Neural cell (in vitro differentiated cells): ENCODE results near the gene DLG2. TPM values are rescaled to one million over a fixed set of nuclear protein-coding genes. Genes with fewer than 3 reads are reported as not detected.

Experiments
- H2AFZ ChIP-seq: fragments of 200-600, 300-800 bp; sonication (generic), shearing (Covaris generic); 2 replicates; pipeline ENCODE4 v1.6.0; 2014; ENCODE audit warnings: low read depth, mild to moderate bottlenecking, antibody characterized with exemption, low read length, moderate library complexity
- H3F3A ChIP-seq: fragments of 200-600 bp; shearing (Covaris generic); 2 replicates; pipeline ENCODE4 v1.6.1; 2016; ENCODE audit warnings: mild to moderate bottlenecking, moderate library complexity, mixed read lengths, antibody characterized with exemption, low read length; ENCODE audit not compliant: insufficient read depth, poor library complexity, severe bottlenecking
- H3K27ac ChIP-seq: fragments of 200-600, 300-800 bp; sonication (generic), shearing (Covaris generic); 2 replicates; pipeline ENCODE4 v1.5.1; 2014; ENCODE audit warnings: mild to moderate bottlenecking, low read length, moderate library complexity
- H3K27me3 ChIP-seq: fragments of 300-800, 200-600 bp; sonication (generic), shearing (Covaris generic); 2 replicates; pipeline ENCODE4 v1.6.0; 2014; ENCODE audit warnings: mild to moderate bottlenecking, low read depth, low read length, moderate library complexity; ENCODE audit not compliant: insufficient read depth
- H3K36me3 ChIP-seq: fragments of 300-800, 200-600 bp; sonication (generic), shearing (Covaris generic); 2 replicates; pipeline ENCODE4 v1.5.1; 2014; ENCODE audit warnings: mild to moderate bottlenecking, antibody characterized with exemption, low read length, moderate library complexity; ENCODE audit not compliant: insufficient read depth
- H3K4me2 ChIP-seq: fragments of 300-800, 200-600 bp; sonication (generic), shearing (Covaris generic); 2 replicates; pipeline ENCODE4 v1.6.0; 2014; ENCODE audit warnings: mild to moderate bottlenecking, low read length
- H3K4me3 ChIP-seq: fragments of 300-800, 200-600 bp; sonication (generic), shearing (Covaris generic); 2 replicates; pipeline ENCODE4 v1.5.1; 2014; ENCODE audit warnings: mild to moderate bottlenecking, low read length, moderate library complexity
- H3K79me2 ChIP-seq: fragments of 200-600 bp; shearing (Covaris generic); replicated peaks from 2 replicates; pipeline ENCODE4 v1.6.0; 2014; ENCODE audit warnings: mild to moderate bottlenecking, low read length, moderate library complexity; ENCODE audit not compliant: insufficient read depth
- H3K9ac ChIP-seq: fragments of 300-800, 200-600 bp; sonication (generic), shearing (Covaris generic); 2 replicates; pipeline ENCODE4 v1.6.1; 2016; ENCODE audit warnings: mild to moderate bottlenecking, low read length, mixed read lengths
- H3K9me2 ChIP-seq: fragments of 200-600 bp; shearing (Covaris generic); 2 replicates; pipeline ENCODE4 v1.6.1; 2016; ENCODE audit warnings: mild to moderate bottlenecking, low read length, mixed read lengths; ENCODE audit not compliant: insufficient read depth
- H3K9me3 ChIP-seq: fragments of 200-600, 300-800 bp; sonication (generic), shearing (Covaris generic); 2 replicates; pipeline ENCODE4 v1.6.1; 2016; ENCODE audit warnings: mild to moderate bottlenecking, mixed run types, low read length, moderate library complexity, mixed read lengths
- H4K20me1 ChIP-seq: fragments of 200-600 bp; shearing (Covaris generic); 2 replicates; pipeline ENCODE4 v1.6.1; 2016; ENCODE audit warnings: mild to moderate bottlenecking, mixed run types; ENCODE audit not compliant: insufficient read depth
- CTCF ChIP-seq: fragments of 450-650 bp; IDR thresholded peaks from 2 replicates; pipeline ENCODE4 v1.5.1; 2014; ENCODE audit warnings: antibody characterized with exemption, mild to moderate bottlenecking, moderate library complexity; ENCODE audit not compliant: poor library complexity, severe bottlenecking
- EP300 ChIP-seq: fragments of 450-650 bp; conservative IDR thresholded peaks from 2 replicates; pipeline ENCODE4 v1.6.1; 2014; ENCODE audit warnings: antibody characterized with exemption, mild to moderate bottlenecking, moderate library complexity; ENCODE audit not compliant: poor library complexity, severe bottlenecking
- EZH2 ChIP-seq: fragments of 200-600, 300-800 bp; shearing (Covaris generic), sonication (generic); IDR thresholded peaks from 2 replicates; pipeline ENCODE4 v1.6.1; 2014; ENCODE audit warnings: antibody characterized with exemption, low read length, borderline replicate concordance, mild to moderate bottlenecking; ENCODE audit not compliant: insufficient read depth, poor library complexity, severe bottlenecking
- MXI1 ChIP-seq: fragments of 450-650 bp; conservative IDR thresholded peaks from 2 replicates; pipeline ENCODE4 v1.6.1; 2014; ENCODE audit warnings: antibody characterized with exemption, mild to moderate bottlenecking; ENCODE audit not compliant: poor library complexity, severe bottlenecking
- POLR2AphosphoS5 ChIP-seq: IDR thresholded peaks from 2 replicates; pipeline ENCODE4 v1.6.1; 2012
- RAD21 ChIP-seq: fragments of 450-650 bp; conservative IDR thresholded peaks from 2 replicates; pipeline ENCODE4 v1.6.1; 2014; ENCODE audit warnings: antibody characterized with exemption, mild to moderate bottlenecking, moderate library complexity
- SMC3 ChIP-seq: fragments of 450-650 bp; conservative IDR thresholded peaks from 2 replicates; pipeline ENCODE4 v1.6.1; 2014; ENCODE audit warnings: antibody characterized with exemption, mild to moderate bottlenecking, moderate library complexity; ENCODE audit not compliant: poor library complexity
- TAF1 ChIP-seq: IDR thresholded peaks from 2 replicates; pipeline ENCODE4 v1.6.1; 2012; ENCODE audit warnings: low read depth
- polyA plus RNA-seq: library from polyadenylated mRNA; depleted of rRNA; stranded (reverse); fragments of >200 nt; gene quantifications from 2 replicates; pipeline ENCODE4 v1.2.3, GENCODE V29; 2014
- TF ChIP-seq, protein P1 (sequence below): IDR thresholded peaks from 2 replicates; pipeline ENCODE4 v1.6.1; 2012; ENCODE audit warnings: borderline replicate concordance

DLG2 gene
- polyA plus RNA-seq, 1 donor from 2014 or later = 179 TPM

- Histone ChIP-seq H3F3A (no peaks in the 10 kb centered on the region), H3K9me2 (no peaks in the 10 kb centered on the region), H3K9me3 (no peaks in the 10 kb centered on the region), H3K4me2 (no peak overlapping the region), H3K4me3 (no peak overlapping the region), H4K20me1 (no peaks in the 10 kb centered on the region), H3K79me2 (peaks cover 4% of the 10 kb centered on the region), H3K27me3 (no peaks in the 10 kb centered on the region), H3K27ac (peak overlapping the region; percentile 96), H2AFZ (no peak overlapping the region), H3K36me3 (no peaks in the 10 kb centered on the region), H3K9ac (no peak overlapping the region)
- TF ChIP-seq CTCF (no peak), POLR2AphosphoS5 (no peak), SMC3 (no peak), TAF1 (no peak), MXI1 (no peak), RAD21 (no peak), EZH2 (no peak), EP300 (no peak)
- TF ChIP-seq, protein P1, sequence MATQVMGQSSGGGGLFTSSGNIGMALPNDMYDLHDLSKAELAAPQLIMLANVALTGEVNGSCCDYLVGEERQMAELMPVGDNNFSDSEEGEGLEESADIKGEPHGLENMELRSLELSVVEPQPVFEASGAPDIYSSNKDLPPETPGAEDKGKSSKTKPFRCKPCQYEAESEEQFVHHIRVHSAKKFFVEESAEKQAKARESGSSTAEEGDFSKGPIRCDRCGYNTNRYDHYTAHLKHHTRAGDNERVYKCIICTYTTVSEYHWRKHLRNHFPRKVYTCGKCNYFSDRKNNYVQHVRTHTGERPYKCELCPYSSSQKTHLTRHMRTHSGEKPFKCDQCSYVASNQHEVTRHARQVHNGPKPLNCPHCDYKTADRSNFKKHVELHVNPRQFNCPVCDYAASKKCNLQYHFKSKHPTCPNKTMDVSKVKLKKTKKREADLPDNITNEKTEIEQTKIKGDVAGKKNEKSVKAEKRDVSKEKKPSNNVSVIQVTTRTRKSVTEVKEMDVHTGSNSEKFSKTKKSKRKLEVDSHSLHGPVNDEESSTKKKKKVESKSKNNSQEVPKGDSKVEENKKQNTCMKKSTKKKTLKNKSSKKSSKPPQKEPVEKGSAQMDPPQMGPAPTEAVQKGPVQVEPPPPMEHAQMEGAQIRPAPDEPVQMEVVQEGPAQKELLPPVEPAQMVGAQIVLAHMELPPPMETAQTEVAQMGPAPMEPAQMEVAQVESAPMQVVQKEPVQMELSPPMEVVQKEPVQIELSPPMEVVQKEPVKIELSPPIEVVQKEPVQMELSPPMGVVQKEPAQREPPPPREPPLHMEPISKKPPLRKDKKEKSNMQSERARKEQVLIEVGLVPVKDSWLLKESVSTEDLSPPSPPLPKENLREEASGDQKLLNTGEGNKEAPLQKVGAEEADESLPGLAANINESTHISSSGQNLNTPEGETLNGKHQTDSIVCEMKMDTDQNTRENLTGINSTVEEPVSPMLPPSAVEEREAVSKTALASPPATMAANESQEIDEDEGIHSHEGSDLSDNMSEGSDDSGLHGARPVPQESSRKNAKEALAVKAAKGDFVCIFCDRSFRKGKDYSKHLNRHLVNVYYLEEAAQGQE = no peak
These were observed 2062.3 kb downstream of the DLG2 start for GRCh38 chr11:83564870-83565269.

DNA sequence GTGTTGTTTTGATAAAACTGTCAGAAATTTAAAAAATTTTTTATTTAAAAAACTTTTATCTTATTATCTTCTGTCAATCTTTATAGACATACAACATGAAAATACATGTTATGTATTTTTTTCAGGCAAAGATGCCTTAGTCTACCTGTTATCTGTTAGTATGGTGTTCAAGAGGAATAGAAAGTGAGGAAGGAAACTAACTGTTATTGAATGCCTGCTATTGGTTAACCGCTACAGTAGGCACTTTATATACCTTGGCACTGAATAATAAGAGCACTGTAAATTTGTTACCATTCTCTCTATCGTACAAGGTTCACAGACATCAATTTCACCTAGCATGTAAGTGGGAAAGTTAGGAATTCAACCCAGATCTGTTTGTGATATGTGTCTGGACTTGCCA is 2068.9 kb downstream of the DLG2 start:
- TF ChIP-seq RAD21 (no peak), EZH2 (no peak), CTCF (no peak), EP300 (no peak), TAF1 (no peak), SMC3 (no peak)
- TF ChIP-seq, protein P1 = no peak
- Histone ChIP-seq H3F3A (no peaks in the 10 kb centered on the region), H3K9ac (no peak overlapping the region), H3K4me3 (no peak overlapping the region), H3K36me3 (no peaks in the 10 kb centered on the region), H3K4me2 (no peak overlapping the region), H4K20me1 (no peaks in the 10 kb centered on the region), H3K9me2 (no peaks in the 10 kb centered on the region), H3K79me2 (peaks cover 8% of the 10 kb centered on the region), H3K27me3 (no peaks in the 10 kb centered on the region), H2AFZ (no peak overlapping the region), H3K27ac (no peak overlapping the region), H3K9me3 (no peaks in the 10 kb centered on the region)
